Keratinocyte (primary cell): ENCODE data around the gene TPRN. TPM values are rescaled to one million over a fixed set of nuclear protein-coding genes. Genes with fewer than 3 reads are reported as not detected.

Experiments
- DNase-seq: peaks from one replicate; pipeline ENCODE4 v3.0.0-alpha.2; 2011; ENCODE audit warnings: low read depth, missing footprints, low spot score
- FAIRE-seq: peaks from 2 replicates; lab custom pipeline; 2011; peaks lifted over from hg19 to GRCh38; lab: Jason Lieb, UNC
- H2AFZ ChIP-seq: 2 replicates; pipeline ENCODE4 v1.6.0; 2012; ENCODE audit warnings: low read length, control low read depth, inconsistent platforms; ENCODE audit not compliant: control insufficient read depth
- H3K27ac ChIP-seq: 2 replicates; pipeline ENCODE4 v1.5.1; 2011; ENCODE audit warnings: low read length; ENCODE audit not compliant: control insufficient read depth, insufficient read depth
- H3K27me3 ChIP-seq: 3 replicates; pipeline ENCODE4 v1.6.0; 2011; ENCODE audit warnings: low read length; ENCODE audit not compliant: control insufficient read depth, insufficient read depth; ENCODE audit errors: extremely low read depth
- H3K36me3 ChIP-seq, 2 experiments: 2 replicates in 1 of 2; 3 replicates in 1 of 2; pipeline ENCODE4 v1.5.1; 2011; ENCODE audit warnings: low read length in 2 of 2, mild to moderate bottlenecking in 1 of 2; ENCODE audit not compliant: control insufficient read depth in 2 of 2, insufficient read depth in 2 of 2; ENCODE audit errors: extremely low read depth in 1 of 2
- H3K4me1 ChIP-seq: 3 replicates; pipeline ENCODE4 v1.5.1; 2011; ENCODE audit warnings: low read length; ENCODE audit not compliant: control insufficient read depth, insufficient read depth; ENCODE audit errors: extremely low read depth
- H3K4me2 ChIP-seq: 3 replicates; pipeline ENCODE4 v1.6.0; 2011; ENCODE audit warnings: low read depth, low read length; ENCODE audit not compliant: control insufficient read depth, insufficient read depth; ENCODE audit errors: extremely low read depth
- H3K4me3 ChIP-seq, 3 experiments: fragments of 200-600 bp in 1 of 3; sonication (generic) in 1 of 3; 2 replicates in 2 of 3; 3 replicates in 1 of 3; pipeline ENCODE4 v1.5.1; 2011 to 2016; ENCODE audit warnings: low read length in 3 of 3, mild to moderate bottlenecking in 3 of 3, control low read depth in 2 of 3, inconsistent platforms in 1 of 3, low read depth in 1 of 3, mixed read lengths in 1 of 3, mixed run types in 1 of 3, moderate library complexity in 1 of 3; ENCODE audit not compliant: control insufficient read depth in 2 of 3, insufficient read depth in 2 of 3; ENCODE audit errors: extremely low read depth in 1 of 3
- H3K79me2 ChIP-seq: 2 replicates; pipeline ENCODE4 v1.6.0; 2012; ENCODE audit warnings: low read length; ENCODE audit not compliant: control insufficient read depth, insufficient read depth
- H3K9ac ChIP-seq: 3 replicates; pipeline ENCODE4 v1.6.0; 2011; ENCODE audit warnings: low read length; ENCODE audit not compliant: control insufficient read depth, insufficient read depth; ENCODE audit errors: extremely low read depth
- H3K9me1 ChIP-seq: 3 replicates; pipeline ENCODE4 v1.6.0; 2011; ENCODE audit warnings: low read length; ENCODE audit not compliant: control insufficient read depth, insufficient read depth; ENCODE audit errors: extremely low read depth
- H3K9me3 ChIP-seq: 2 replicates; pipeline ENCODE4 v1.5.1; 2012; ENCODE audit warnings: low read depth, low read length; ENCODE audit not compliant: control insufficient read depth
- H4K20me1 ChIP-seq: 3 replicates; pipeline ENCODE4 v1.6.0; 2011; ENCODE audit warnings: low read length; ENCODE audit not compliant: control insufficient read depth, insufficient read depth; ENCODE audit errors: extremely low read depth
- CTCF ChIP-seq, 3 experiments: IDR thresholded peaks in 1 of 3; conservative IDR thresholded peaks in 1 of 3; optimal IDR thresholded peaks in 1 of 3; 2 replicates in 2 of 3; 3 replicates in 1 of 3; pipeline versions ENCODE3 to v1.5.1; 2011; ENCODE audit warnings: low read length in 3 of 3, mild to moderate bottlenecking in 3 of 3, moderate library complexity in 2 of 3, control low read depth in 1 of 3, inconsistent platforms in 1 of 3; ENCODE audit not compliant: insufficient read depth in 2 of 3; ENCODE audit errors: extremely low read depth in 1 of 3
- EZH2 ChIP-seq: IDR thresholded peaks from one replicate; pipeline ENCODE4 v1.6.1; 2012; ENCODE audit warnings: inconsistent platforms, mild to moderate bottlenecking, low read length, moderate library complexity
- dilution Hi-C: fragments of 300-500 bp; cut with MboI; formaldehyde crosslinking; loops from one replicate; pipeline ENCODE4 v1.7.0; 2020; ENCODE audit warnings: low sequenced_read_pairs; ENCODE audit not compliant: extremely low pct_ligation_motif_present
- polyA plus RNA-seq, 5 experiments: library from polyadenylated mRNA; depleted of rRNA in 3 of 5; stranded (reverse) in 3 of 5; stranded (forward) in 1 of 5; unstranded in 1 of 5; fragments of >200 nt; gene quantifications; 1 replicate in 1 of 5; 2 replicates in 3 of 5; 3 replicates in 1 of 5; pipeline versions ENCODE4 v1.2.1 to v1.2.3, GENCODE V29; 2011 to 2012; ENCODE audit warnings: missing spikeins in 2 of 5, low read depth in 1 of 5, low replicate concordance in 1 of 5

The TPRN gene
- polyA plus RNA-seq, 1 donor (not counting 4 experiments of a cell fraction or from before 2014, with no cell fraction given): 1.1 TPM

- no peak overlapping the region for H3K4me2 ChIP-seq
- no peak overlapping the region for H2AFZ ChIP-seq
- H3K79me2 ChIP-seq: no peaks in the 10 kb centered on the region
- no peak overlapping the region for H3K9ac ChIP-seq
- no peak overlapping the region for H3K27ac ChIP-seq
- dilution Hi-C loops: no loop called here
- no peaks in the 10 kb centered on the region for H4K20me1 ChIP-seq
- no peaks in the 10 kb centered on the region for H3K36me3 ChIP-seq
- peaks cover 10% of the 10 kb centered on the region for H3K27me3 ChIP-seq
- TF ChIP-seq CTCF (optimal IDR thresholded peaks at IDR 0.05 in 1 of 3, IDR thresholded peaks at IDR 0.05 in 1 of 3, conservative IDR thresholded peaks at IDR 0.05 in 1 of 3; ENCODE audit: extremely low read depth in 1 of 3, insufficient read depth in 2 of 3, low read length in 3 of 3) (no peak), EZH2 (no peak)
- H3K4me3 ChIP-seq: no peak overlapping the region
- FAIRE-seq: no peak
- H3K4me1 ChIP-seq: no peaks in the 10 kb centered on the region
- no peaks in the 10 kb centered on the region for H3K9me3 ChIP-seq
- DNase-seq: no peak
- H3K9me1 ChIP-seq: no peaks in the 10 kb centered on the region
Measured at GRCh38 chr9:137147793-137148160, 52.8 kb downstream of the TPRN start.

GRCh38 chr9:137147091-137147792 lies 53.3 kb downstream of the TPRN start:
- no peak overlapping the region for H2AFZ ChIP-seq
- dilution Hi-C loops: no loop called here
- H3K27ac ChIP-seq: no peak overlapping the region

More at GRCh38 chr9:137147091-137147792, 53.3 kb downstream of the TPRN start:
- peaks cover 12% of the 10 kb centered on the region for H3K27me3 ChIP-seq
- H3K79me2 ChIP-seq: no peaks in the 10 kb centered on the region
- no peak overlapping the region for H3K9ac ChIP-seq
- TF ChIP-seq CTCF (optimal IDR thresholded peaks at IDR 0.05 in 1 of 3, IDR thresholded peaks at IDR 0.05 in 1 of 3, conservative IDR thresholded peaks at IDR 0.05 in 1 of 3; ENCODE audit: extremely low read depth in 1 of 3, insufficient read depth in 2 of 3, low read length in 3 of 3) (no peak), EZH2 (no peak)
- H3K9me1 ChIP-seq: no peaks in the 10 kb centered on the region
- DNase-seq (no peak), FAIRE-seq (no peak)
- no peaks in the 10 kb centered on the region for H3K4me1 ChIP-seq
- H3K9me3 ChIP-seq: no peaks in the 10 kb centered on the region
- no peak overlapping the region for H3K4me2 ChIP-seq
- H4K20me1 ChIP-seq: no peaks in the 10 kb centered on the region
- H3K4me3 ChIP-seq: no peak overlapping the region
- no peaks in the 10 kb centered on the region for H3K36me3 ChIP-seq
